Neural progenitor cell (in vitro differentiated cells): ENCODE measurements around the gene SKAP2.

Source experiments
- EZH2 ChIP-seq: fragments of 200-600 bp; sonication (generic); IDR thresholded peaks from 2 replicates; pipeline ENCODE4 v1.6.1; 2017; ENCODE audit warnings: antibody characterized with exemption, mild to moderate bottlenecking, moderate library complexity
- EZH2phosphoT487 ChIP-seq: fragments of 200-600 bp; sonication (generic); IDR thresholded peaks from 2 replicates; pipeline ENCODE4 v1.6.1; 2017; ENCODE audit warnings: antibody characterized with exemption
- TF ChIP-seq, protein P1 (sequence below): fragments of 200-600 bp; sonication (generic); IDR thresholded peaks from 2 replicates; pipeline ENCODE4 v1.5.1; 2017; ENCODE audit warnings: antibody characterized with exemption, mild to moderate bottlenecking

- TF ChIP-seq, protein P1, sequence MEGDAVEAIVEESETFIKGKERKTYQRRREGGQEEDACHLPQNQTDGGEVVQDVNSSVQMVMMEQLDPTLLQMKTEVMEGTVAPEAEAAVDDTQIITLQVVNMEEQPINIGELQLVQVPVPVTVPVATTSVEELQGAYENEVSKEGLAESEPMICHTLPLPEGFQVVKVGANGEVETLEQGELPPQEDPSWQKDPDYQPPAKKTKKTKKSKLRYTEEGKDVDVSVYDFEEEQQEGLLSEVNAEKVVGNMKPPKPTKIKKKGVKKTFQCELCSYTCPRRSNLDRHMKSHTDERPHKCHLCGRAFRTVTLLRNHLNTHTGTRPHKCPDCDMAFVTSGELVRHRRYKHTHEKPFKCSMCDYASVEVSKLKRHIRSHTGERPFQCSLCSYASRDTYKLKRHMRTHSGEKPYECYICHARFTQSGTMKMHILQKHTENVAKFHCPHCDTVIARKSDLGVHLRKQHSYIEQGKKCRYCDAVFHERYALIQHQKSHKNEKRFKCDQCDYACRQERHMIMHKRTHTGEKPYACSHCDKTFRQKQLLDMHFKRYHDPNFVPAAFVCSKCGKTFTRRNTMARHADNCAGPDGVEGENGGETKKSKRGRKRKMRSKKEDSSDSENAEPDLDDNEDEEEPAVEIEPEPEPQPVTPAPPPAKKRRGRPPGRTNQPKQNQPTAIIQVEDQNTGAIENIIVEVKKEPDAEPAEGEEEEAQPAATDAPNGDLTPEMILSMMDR, result no peak
- TF ChIP-seq EZH2phosphoT487, result no peak
- TF ChIP-seq EZH2, result no peak
Measured at GRCh38 chr7:26813432-26813831, 51.0 kb downstream of the SKAP2 start.
